ENCODE results near the gene VPS13C.

The VPS13C gene

GRCh38 chr15:61906961-61907752 lies 153.1 kb downstream of the VPS13C start:
- TF ChIP-seq CTCF (IDR thresholded peaks at IDR 0.05; ENCODE audit: low read depth, low read length), result no peak
- no peak overlapping the region for H3K4me3 ChIP-seq (ENCODE audit: low read depth, low read length)

GRCh38 chr15:61893146-61893545 lies 167.1 kb downstream of the VPS13C start:
- no peak overlapping the region for H3K4me3 ChIP-seq (ENCODE audit: low read depth, low read length)
- no peak for TF ChIP-seq CTCF (IDR thresholded peaks at IDR 0.05; ENCODE audit: low read depth, low read length)

GRCh38 chr15:61892140-61892539 lies 168.1 kb downstream of the VPS13C start:
- no peak for TF ChIP-seq CTCF (IDR thresholded peaks at IDR 0.05; ENCODE audit: low read depth, low read length)
- H3K4me3 ChIP-seq (ENCODE audit: low read depth, low read length), result no peak overlapping the region

GRCh38 chr15:61890106-61890505 lies 170.1 kb downstream of the VPS13C start:
- H3K4me3 ChIP-seq (ENCODE audit: low read depth, low read length), result no peak overlapping the region
- TF ChIP-seq CTCF (IDR thresholded peaks at IDR 0.05; ENCODE audit: low read depth, low read length), result no peak

- TF ChIP-seq CTCF (IDR thresholded peaks at IDR 0.05; ENCODE audit: low read depth, low read length), result no peak
- no peak overlapping the region for H3K4me3 ChIP-seq (ENCODE audit: low read depth, low read length)
Observed at GRCh38 chr15:61889706-61890105, 170.5 kb downstream of the VPS13C start.

GRCh38 chr15:61888074-61888780 lies 172.0 kb downstream of the VPS13C start:
- no peak for TF ChIP-seq CTCF (IDR thresholded peaks at IDR 0.05; ENCODE audit: low read depth, low read length)
- no peak overlapping the region for H3K4me3 ChIP-seq (ENCODE audit: low read depth, low read length)

- no peak overlapping the region for H3K4me3 ChIP-seq (ENCODE audit: low read depth, low read length)
- no peak for TF ChIP-seq CTCF (IDR thresholded peaks at IDR 0.05; ENCODE audit: low read depth, low read length)
Observed at GRCh38 chr15:61880084-61880483, 180.2 kb downstream of the VPS13C start.

Data from WI38 (cell line).